Activated T-cell treated with anti-CD3 and anti-CD28 coated beads, Interleukin-2, amount 50 U/mL, for 72 hours (primary cell): ENCODE data around the gene ARHGEF10L. TPM values are rescaled to one million over a fixed set of nuclear protein-coding genes. Genes with fewer than 3 reads are reported as not detected.

Experiments
- ATAC-seq, 2 donors: fragments of 150-1000 bp; cut with Tn5 transposase; replicated peaks in 1 of 2; 2 replicates each; pipeline ENCODE4 v1.10.0; 2021; ENCODE audit warnings: moderate library complexity in 2 of 2, mild to moderate bottlenecking in 1 of 2
- DNase-seq, 2 donors: peaks; one replicate each; pipeline ENCODE4 v3.0.0; 2021 to 2022; ENCODE audit warnings: mixed read lengths in 1 of 2
- H3K27ac Mint-ChIP-seq: one replicate; pipeline ENCODE4 v1.8.0; 2022; ENCODE audit warnings: mild to moderate bottlenecking, moderate library complexity, mixed read lengths
- H3K27me3 Mint-ChIP-seq: one replicate; pipeline ENCODE4 v1.8.0; 2022; ENCODE audit warnings: low read depth, mixed read lengths
- H3K36me3 Mint-ChIP-seq, 2 donors: one replicate each; pipeline ENCODE4 v1.8.0; 2022; ENCODE audit warnings: mixed read lengths in 2 of 2, mild to moderate bottlenecking in 1 of 2; ENCODE audit not compliant: insufficient read depth in 2 of 2
- H3K4me1 Mint-ChIP-seq: one replicate; pipeline ENCODE4 v1.8.0; 2022; ENCODE audit warnings: low read depth, mixed read lengths
- H3K4me3 Mint-ChIP-seq, 2 donors: one replicate each; pipeline ENCODE4 v1.8.0; 2022; ENCODE audit warnings: mild to moderate bottlenecking in 2 of 2, mixed read lengths in 2 of 2, moderate library complexity in 2 of 2
- H3K9me3 Mint-ChIP-seq, 2 donors: one replicate each; pipeline ENCODE4 v1.8.0; 2022; ENCODE audit warnings: mixed read lengths in 2 of 2
- total RNA-seq, 2 donors: library from RNA; stranded (reverse); gene quantifications; one replicate each; pipeline ENCODE4 v1.2.3, GENCODE V29; 2022

Gene ARHGEF10L
- total RNA-seq, 2 donors from 2014 or later, result not detected

GRCh38 chr1:17700945-17701810 lies 161.7 kb downstream of the ARHGEF10L start:
- Mint-ChIP-seq H3K4me1 (peaks cover 4% of the 10 kb centered on the region), H3K4me3 (no peak overlapping the region), H3K27ac (no peak overlapping the region), H3K36me3 (no peaks in the 10 kb centered on the region), H3K27me3 (peaks cover 15% of the 10 kb centered on the region), H3K9me3 (no peaks in the 10 kb centered on the region)
- ATAC-seq (no peak), DNase-seq (no peak)

GRCh38 chr1:17704176-17704575 lies 164.7 kb downstream of the ARHGEF10L start:
- Mint-ChIP-seq H3K4me3 (no peak overlapping the region), H3K36me3 (no peaks in the 10 kb centered on the region), H3K27ac (no peak overlapping the region), H3K4me1 (no peaks in the 10 kb centered on the region), H3K9me3 (no peaks in the 10 kb centered on the region), H3K27me3 (peaks cover under 1% of the 10 kb centered on the region)
- no peak for DNase-seq
- no peak for ATAC-seq

DNA sequence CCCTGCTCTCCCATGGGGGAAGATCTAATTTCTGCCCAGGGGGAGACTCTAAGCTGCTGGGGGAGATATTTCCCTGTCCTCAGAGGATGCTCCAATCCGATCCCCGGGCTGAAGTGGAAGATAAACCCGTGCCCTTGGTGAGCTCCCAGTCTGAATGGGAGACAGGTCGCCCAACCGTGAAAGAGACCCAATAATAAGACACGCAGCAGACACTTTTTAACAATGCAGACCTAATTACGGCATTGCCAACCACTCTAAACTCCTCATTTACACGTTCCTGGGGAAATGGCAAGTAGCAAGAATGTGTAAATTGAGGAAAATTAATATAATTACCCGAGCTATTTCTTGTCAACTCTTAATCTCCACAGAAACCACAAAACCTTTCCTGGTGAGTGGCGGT lies 166.9 kb downstream of the ARHGEF10L start:
- Mint-ChIP-seq H3K9me3 (no peaks in the 10 kb centered on the region), H3K4me1 (no peaks in the 10 kb centered on the region), H3K36me3 (no peaks in the 10 kb centered on the region), H3K4me3 (no peak overlapping the region), H3K27ac (no peak overlapping the region), H3K27me3 (no peaks in the 10 kb centered on the region)
- ATAC-seq (no peak), DNase-seq (no peak)

DNA sequence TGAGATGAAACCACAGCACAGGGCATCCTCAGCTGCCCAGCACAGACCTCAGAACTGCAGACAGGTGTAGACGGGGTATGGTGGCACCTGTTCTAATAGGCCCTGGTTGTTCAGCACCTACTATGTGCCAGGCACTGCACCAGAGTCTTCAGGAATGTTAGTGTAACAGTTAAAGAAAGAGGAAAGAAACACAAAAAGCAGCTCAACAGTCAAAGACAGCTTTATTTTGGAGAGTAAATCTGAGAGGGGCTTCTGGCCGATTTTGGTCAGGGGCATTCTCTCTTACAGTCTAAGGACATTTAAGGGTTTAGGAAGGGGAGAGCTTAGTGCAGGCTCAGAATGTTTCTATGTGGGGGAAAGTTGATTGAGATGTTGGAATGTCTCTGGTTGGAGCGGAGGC lies 170.5 kb downstream of the ARHGEF10L start:
- no peak for ATAC-seq
- H3K27ac Mint-ChIP-seq, result no peak overlapping the region
- no peaks in the 10 kb centered on the region for H3K27me3 Mint-ChIP-seq
- no peaks in the 10 kb centered on the region for H3K36me3 Mint-ChIP-seq
- H3K9me3 Mint-ChIP-seq, result no peaks in the 10 kb centered on the region
- H3K4me3 Mint-ChIP-seq, result no peak overlapping the region
- no peak for DNase-seq
- no peaks in the 10 kb centered on the region for H3K4me1 Mint-ChIP-seq

- no peaks in the 10 kb centered on the region for H3K9me3 Mint-ChIP-seq
- DNase-seq (no peak), ATAC-seq (no peak)
- H3K36me3 Mint-ChIP-seq, result no peaks in the 10 kb centered on the region
- H3K27me3 Mint-ChIP-seq, result no peaks in the 10 kb centered on the region
- no peak overlapping the region for H3K27ac Mint-ChIP-seq
- H3K4me1 Mint-ChIP-seq, result no peaks in the 10 kb centered on the region
- no peak overlapping the region for H3K4me3 Mint-ChIP-seq
Observed at GRCh38 chr1:17710889-17711576, 171.5 kb downstream of the ARHGEF10L start.

DNA sequence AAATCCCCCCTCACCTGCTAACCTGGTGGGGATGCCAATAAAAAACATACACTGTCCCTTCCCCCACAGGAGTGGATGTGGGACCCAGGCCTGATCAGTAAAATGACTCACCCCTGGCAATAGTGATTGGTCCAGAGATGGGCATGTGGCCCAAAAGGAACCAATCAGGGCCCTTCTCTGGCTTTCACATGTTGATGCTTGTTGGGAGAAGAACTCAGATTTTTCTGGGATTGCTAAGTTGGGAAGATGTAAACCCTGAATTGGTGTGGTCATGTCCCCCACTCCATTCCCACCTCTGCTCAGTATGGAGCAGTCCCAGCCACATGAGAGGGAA lies 172.0 kb downstream of the ARHGEF10L start:
- H3K9me3 Mint-ChIP-seq, result no peaks in the 10 kb centered on the region
- ATAC-seq, result no peak

DNA sequence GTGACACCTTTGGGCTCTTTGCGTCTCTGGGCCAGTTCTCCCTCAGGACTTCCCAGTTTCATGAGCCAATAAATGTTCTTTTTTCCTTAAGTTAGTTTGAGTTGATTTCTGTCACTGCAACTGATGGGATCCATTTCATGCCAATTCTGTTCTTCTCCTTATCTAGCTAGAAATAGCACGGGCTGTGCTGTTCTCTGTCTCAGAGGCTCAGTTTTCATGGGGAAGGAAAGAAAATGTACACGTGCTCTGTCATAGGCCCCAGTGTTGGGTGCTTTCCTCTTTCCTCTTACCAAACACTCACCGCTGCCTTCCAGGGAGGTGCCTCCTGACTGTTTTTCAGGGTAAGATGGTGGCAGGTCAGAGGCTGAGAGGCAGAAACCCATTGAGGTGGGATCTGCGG lies 172.4 kb downstream of the ARHGEF10L start:
- H3K27ac Mint-ChIP-seq, result no peak overlapping the region
- DNase-seq (no peak), ATAC-seq (no peak)
- H3K36me3 Mint-ChIP-seq, result no peaks in the 10 kb centered on the region
- no peaks in the 10 kb centered on the region for H3K27me3 Mint-ChIP-seq
- no peak overlapping the region for H3K4me3 Mint-ChIP-seq
- H3K9me3 Mint-ChIP-seq, result no peaks in the 10 kb centered on the region
- no peaks in the 10 kb centered on the region for H3K4me1 Mint-ChIP-seq

More for the DNA sequence above, 172.0 kb downstream of the ARHGEF10L start:
- no peak overlapping the region for H3K4me3 Mint-ChIP-seq
- H3K27ac Mint-ChIP-seq, result no peak overlapping the region
- no peaks in the 10 kb centered on the region for H3K27me3 Mint-ChIP-seq
- no peak for DNase-seq
- H3K36me3 Mint-ChIP-seq, result no peaks in the 10 kb centered on the region
- H3K4me1 Mint-ChIP-seq, result no peaks in the 10 kb centered on the region

DNA sequence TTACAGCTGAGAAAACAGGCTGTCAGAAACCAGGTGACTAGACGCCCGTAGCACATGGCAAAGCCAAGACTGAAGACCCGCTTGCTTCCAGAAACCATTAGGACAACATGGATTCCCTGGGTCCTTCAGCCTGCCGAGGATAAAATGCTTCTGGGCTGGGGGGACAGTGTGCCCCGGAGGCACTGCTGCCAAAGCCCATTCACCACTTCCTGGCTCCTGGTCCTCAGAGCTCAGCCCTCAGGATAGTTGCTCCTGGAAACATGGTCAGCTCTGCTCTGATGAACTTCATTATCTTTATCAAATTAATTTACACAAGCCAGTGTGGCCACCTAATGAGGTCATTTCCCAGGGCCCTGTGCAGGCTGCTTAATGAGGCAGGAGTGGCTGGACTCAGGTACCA lies 174.5 kb downstream of the ARHGEF10L start:
- no peak for DNase-seq
- Mint-ChIP-seq H3K36me3 (no peaks in the 10 kb centered on the region), H3K27me3 (peaks cover 7% of the 10 kb centered on the region), H3K4me1 (no peaks in the 10 kb centered on the region), H3K4me3 (no peak overlapping the region), H3K27ac (no peak overlapping the region), H3K9me3 (no peaks in the 10 kb centered on the region)
- ATAC-seq, result no peak

- H3K9me3 Mint-ChIP-seq, result no peaks in the 10 kb centered on the region
Observed at GRCh38 chr1:17717594-17718535, 178.4 kb downstream of the ARHGEF10L start.

GRCh38 chr1:17719874-17720273 lies 180.4 kb downstream of the ARHGEF10L start:
- H3K4me1 Mint-ChIP-seq, result no peaks in the 10 kb centered on the region

More at GRCh38 chr1:17717594-17718535, 178.4 kb downstream of the ARHGEF10L start:
- no peak overlapping the region for H3K4me3 Mint-ChIP-seq
- no peak for ATAC-seq
- no peak overlapping the region for H3K27ac Mint-ChIP-seq
- no peaks in the 10 kb centered on the region for H3K4me1 Mint-ChIP-seq
- no peaks in the 10 kb centered on the region for H3K36me3 Mint-ChIP-seq
- H3K27me3 Mint-ChIP-seq, result peaks cover 7% of the 10 kb centered on the region
- no peak for DNase-seq

GRCh38 chr1:17721444-17721843 lies 181.9 kb downstream of the ARHGEF10L start:
- DNase-seq, result no peak
- Mint-ChIP-seq H3K9me3 (no peaks in the 10 kb centered on the region), H3K27me3 (peaks cover 7% of the 10 kb centered on the region), H3K36me3 (no peaks in the 10 kb centered on the region), H3K27ac (no peak overlapping the region), H3K4me1 (no peaks in the 10 kb centered on the region), H3K4me3 (no peak overlapping the region)
- no peak for ATAC-seq

More at GRCh38 chr1:17719874-17720273, 180.4 kb downstream of the ARHGEF10L start:
- Mint-ChIP-seq H3K27me3 (peaks cover 7% of the 10 kb centered on the region), H3K27ac (no peak overlapping the region), H3K9me3 (no peaks in the 10 kb centered on the region), H3K36me3 (no peaks in the 10 kb centered on the region), H3K4me3 (no peak overlapping the region)
- DNase-seq, result no peak
- ATAC-seq, result no peak

GRCh38 chr1:17723684-17724083 lies 184.2 kb downstream of the ARHGEF10L start:
- no peaks in the 10 kb centered on the region for H3K36me3 Mint-ChIP-seq
- no peak overlapping the region for H3K27ac Mint-ChIP-seq
- no peaks in the 10 kb centered on the region for H3K9me3 Mint-ChIP-seq
- DNase-seq, result no peak
- H3K4me3 Mint-ChIP-seq, result no peak overlapping the region
- ATAC-seq, result no peak
- peaks cover under 1% of the 10 kb centered on the region for H3K27me3 Mint-ChIP-seq
- H3K4me1 Mint-ChIP-seq, result no peaks in the 10 kb centered on the region

DNA sequence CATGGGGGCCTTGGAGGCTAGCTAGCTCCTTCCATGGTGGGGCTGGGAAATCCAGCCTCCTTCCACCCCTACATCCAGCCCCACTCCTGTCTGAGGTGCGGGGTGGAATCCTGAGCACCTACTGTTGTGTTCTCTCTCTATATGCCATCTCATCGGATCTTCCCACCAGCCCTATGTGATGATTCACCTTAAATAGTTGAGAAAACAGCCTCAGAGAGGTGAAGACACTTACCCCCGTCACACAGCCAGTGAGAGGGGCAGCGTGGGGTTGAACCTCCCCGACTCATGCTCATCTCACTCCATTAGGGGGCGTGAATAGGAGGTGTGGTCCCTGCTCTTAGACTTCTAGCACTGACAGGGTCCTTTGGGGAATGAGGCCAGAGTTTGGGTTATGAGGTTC lies 184.7 kb downstream of the ARHGEF10L start:
- H3K9me3 Mint-ChIP-seq, result no peaks in the 10 kb centered on the region
- no peak overlapping the region for H3K27ac Mint-ChIP-seq
- peaks cover 0 to 1% of the 10 kb centered on the region in 2 donors for H3K36me3 Mint-ChIP-seq
- no peak for DNase-seq
- ATAC-seq, result no peak
- H3K27me3 Mint-ChIP-seq, result no peaks in the 10 kb centered on the region
- no peak overlapping the region for H3K4me3 Mint-ChIP-seq
- no peaks in the 10 kb centered on the region for H3K4me1 Mint-ChIP-seq
